ENCODE data around the gene SLC16A2. TPM values are rescaled to one million over a fixed set of nuclear protein-coding genes. Genes with fewer than 3 reads are reported as not detected.
A peak's percentile ranks its signal among the peaks of the same experiment; 100 is the strongest.

SLC16A2 gene
- total and polyA plus RNA-seq, 4 experiments from 2014 or later = 0.07 to 0.35 (median 0.19) TPM; not detected in 1

- no peaks in the 10 kb centered on the region for H3K27me3 ChIP-seq (ENCODE audit: insufficient read depth, low read length)
- CTCF ChIA-PET (ENCODE audit: partially characterized antibody) = no interaction called here
- H3K36me3 Mint-ChIP-seq = peaks cover 0 to 1% of the 10 kb centered on the region in 2 donors
- H3K27ac ChIP-seq (ENCODE audit: low read depth, low read length) = no peak overlapping the region
- intact Hi-C loops (cut with micrococcal nuclease) = no loop called here
- H3K4me1 Mint-ChIP-seq = peaks cover 4 to 19% (median 7%) of the 10 kb centered on the region in 4 donors
- no peaks in the 10 kb centered on the region for H3K9me3 Mint-ChIP-seq
- no peak for DNase-seq
- peaks cover 4 to 5% of the 10 kb centered on the region in 2 donors for H3K27me3 Mint-ChIP-seq
- H3K4me3 ChIP-seq (ENCODE audit: low read length in 2 of 2) = no peak overlapping the region
- no peaks in the 10 kb centered on the region for H3K4me1 ChIP-seq (ENCODE audit: insufficient read depth, low read length)
- no peaks in the 10 kb centered on the region for H3K9me3 ChIP-seq (ENCODE audit: control insufficient read depth in 1 of 2, low read length in 2 of 2)
- H3K27ac Mint-ChIP-seq = no peak overlapping the region
- peak overlapping the region in 2 of 8 donors; percentile 35 to 41 for H3K4me3 Mint-ChIP-seq
- H3K36me3 ChIP-seq (ENCODE audit: insufficient read depth, low read length) = no peaks in the 10 kb centered on the region
- POLR2A ChIA-PET (ENCODE audit: partially characterized antibody) = no interaction called here
Observed at GRCh38 chrX:74423289-74423998, 2.2 kb downstream of the SLC16A2 start.

GRCh38 chrX:74426071-74426470 is 4.8 kb downstream of the SLC16A2 start:
- intact Hi-C loops (cut with micrococcal nuclease) = no loop called here
- CTCF ChIA-PET (ENCODE audit: partially characterized antibody) = no interaction called here

GRCh38 chrX:74426615-74427014 is 5.3 kb downstream of the SLC16A2 start:
- Histone ChIP-seq H3K4me1 (ENCODE audit: insufficient read depth, low read length) (no peaks in the 10 kb centered on the region), H3K27me3 (ENCODE audit: insufficient read depth, low read length) (no peaks in the 10 kb centered on the region), H3K27ac (ENCODE audit: low read depth, low read length) (no peak overlapping the region), H3K36me3 (ENCODE audit: insufficient read depth, low read length) (no peaks in the 10 kb centered on the region), H3K9me3 (ENCODE audit: control insufficient read depth in 1 of 2, low read length in 2 of 2) (no peaks in the 10 kb centered on the region), H3K4me3 (ENCODE audit: low read length in 2 of 2) (no peak overlapping the region)
- Mint-ChIP-seq H3K36me3 (no peaks in the 10 kb centered on the region), H3K9me3 (no peaks in the 10 kb centered on the region), H3K27ac (no peak overlapping the region), H3K4me1 (peaks cover 0 to 6% (median under 1%) of the 10 kb centered on the region in 4 donors), H3K4me3 (no peak overlapping the region), H3K27me3 (no peaks in the 10 kb centered on the region)
- ChIA-PET POLR2A (ENCODE audit: partially characterized antibody) (no interaction called here), CTCF (ENCODE audit: partially characterized antibody) (no interaction called here)
- no peak for DNase-seq
- intact Hi-C loops (cut with micrococcal nuclease) = no loop called here

More at GRCh38 chrX:74426071-74426470, 4.8 kb downstream of the SLC16A2 start:
- POLR2A ChIA-PET (ENCODE audit: partially characterized antibody) = no interaction called here
- Mint-ChIP-seq H3K4me1 (peaks cover 0 to 8% (median under 1%) of the 10 kb centered on the region in 4 donors), H3K27me3 (no peaks in the 10 kb centered on the region), H3K9me3 (no peaks in the 10 kb centered on the region), H3K36me3 (peaks cover 0 to under 1% of the 10 kb centered on the region in 2 donors), H3K27ac (no peak overlapping the region), H3K4me3 (no peak overlapping the region)
- no peaks in the 10 kb centered on the region for H3K9me3 ChIP-seq (ENCODE audit: control insufficient read depth in 1 of 2, low read length in 2 of 2)
- no peak for DNase-seq
- H3K36me3 ChIP-seq (ENCODE audit: insufficient read depth, low read length) = no peaks in the 10 kb centered on the region
- no peaks in the 10 kb centered on the region for H3K27me3 ChIP-seq (ENCODE audit: insufficient read depth, low read length)
- no peaks in the 10 kb centered on the region for H3K4me1 ChIP-seq (ENCODE audit: insufficient read depth, low read length)
- H3K4me3 ChIP-seq (ENCODE audit: low read length in 2 of 2) = no peak overlapping the region
- no peak overlapping the region for H3K27ac ChIP-seq (ENCODE audit: low read depth, low read length)

GRCh38 chrX:74431797-74432196 is 10.5 kb downstream of the SLC16A2 start:
- H3K27ac ChIP-seq (ENCODE audit: low read depth, low read length) = no peak overlapping the region
- Mint-ChIP-seq H3K27ac (peak overlapping the region in 2 of 7 donors; percentile 4 to 29), H3K27me3 (no peaks in the 10 kb centered on the region), H3K9me3 (no peaks in the 10 kb centered on the region), H3K4me3 (no peak overlapping the region), H3K36me3 (no peaks in the 10 kb centered on the region), H3K4me1 (no peaks in the 10 kb centered on the region)
- H3K9me3 ChIP-seq (ENCODE audit: control insufficient read depth in 1 of 2, low read length in 2 of 2) = no peaks in the 10 kb centered on the region
- POLR2A ChIA-PET (ENCODE audit: partially characterized antibody) = no interaction called here
- intact Hi-C loops (cut with micrococcal nuclease) = no loop called here
- no peaks in the 10 kb centered on the region for H3K4me1 ChIP-seq (ENCODE audit: insufficient read depth, low read length)
- H3K36me3 ChIP-seq (ENCODE audit: insufficient read depth, low read length) = no peaks in the 10 kb centered on the region
- CTCF ChIA-PET (ENCODE audit: partially characterized antibody) = interaction anchor here (1.0 kb wide), 1 partner anchor 12 kb away, joined by 3 read pairs; no protein-coding TSS in a partner anchor
- DNase-seq = no peak
- no peak overlapping the region for H3K4me3 ChIP-seq (ENCODE audit: low read length in 2 of 2)
- H3K27me3 ChIP-seq (ENCODE audit: insufficient read depth, low read length) = no peaks in the 10 kb centered on the region

GRCh38 chrX:74434336-74434735 is 13.0 kb downstream of the SLC16A2 start:
- no peak overlapping the region for H3K4me3 ChIP-seq (ENCODE audit: low read length in 2 of 2)
- Mint-ChIP-seq H3K4me1 (no peaks in the 10 kb centered on the region), H3K9me3 (no peaks in the 10 kb centered on the region), H3K27ac (no peak overlapping the region), H3K27me3 (no peaks in the 10 kb centered on the region), H3K36me3 (no peaks in the 10 kb centered on the region), H3K4me3 (no peak overlapping the region)
- H3K27ac ChIP-seq (ENCODE audit: low read depth, low read length) = no peak overlapping the region
- no peaks in the 10 kb centered on the region for H3K4me1 ChIP-seq (ENCODE audit: insufficient read depth, low read length)
- ChIA-PET CTCF (ENCODE audit: partially characterized antibody) (no interaction called here), POLR2A (ENCODE audit: partially characterized antibody) (no interaction called here)
- no peak for DNase-seq
- no peaks in the 10 kb centered on the region for H3K36me3 ChIP-seq (ENCODE audit: insufficient read depth, low read length)
- intact Hi-C loops (cut with micrococcal nuclease) = no loop called here
- H3K27me3 ChIP-seq (ENCODE audit: insufficient read depth, low read length) = no peaks in the 10 kb centered on the region
- H3K9me3 ChIP-seq (ENCODE audit: control insufficient read depth in 1 of 2, low read length in 2 of 2) = no peaks in the 10 kb centered on the region

GRCh38 chrX:74437530-74437929 is 16.2 kb downstream of the SLC16A2 start:
- Histone ChIP-seq H3K27ac (ENCODE audit: low read depth, low read length) (no peak overlapping the region), H3K4me1 (ENCODE audit: insufficient read depth, low read length) (no peaks in the 10 kb centered on the region), H3K4me3 (ENCODE audit: low read length in 2 of 2) (no peak overlapping the region), H3K27me3 (ENCODE audit: insufficient read depth, low read length) (no peaks in the 10 kb centered on the region), H3K36me3 (ENCODE audit: insufficient read depth, low read length) (no peaks in the 10 kb centered on the region), H3K9me3 (ENCODE audit: control insufficient read depth in 1 of 2, low read length in 2 of 2) (no peaks in the 10 kb centered on the region)
- intact Hi-C loops (cut with micrococcal nuclease) = no loop called here
- ChIA-PET CTCF (ENCODE audit: partially characterized antibody) (no interaction called here), POLR2A (ENCODE audit: partially characterized antibody) (no interaction called here)
- Mint-ChIP-seq H3K4me1 (no peaks in the 10 kb centered on the region), H3K9me3 (no peaks in the 10 kb centered on the region), H3K36me3 (no peaks in the 10 kb centered on the region), H3K27ac (no peak overlapping the region), H3K4me3 (no peak overlapping the region), H3K27me3 (no peaks in the 10 kb centered on the region)
- no peak for DNase-seq

- no peaks in the 10 kb centered on the region for H3K27me3 ChIP-seq (ENCODE audit: insufficient read depth, low read length)
- Mint-ChIP-seq H3K27ac (no peak overlapping the region), H3K36me3 (no peaks in the 10 kb centered on the region), H3K27me3 (no peaks in the 10 kb centered on the region), H3K4me3 (no peak overlapping the region), H3K9me3 (no peaks in the 10 kb centered on the region), H3K4me1 (no peaks in the 10 kb centered on the region)
- no peaks in the 10 kb centered on the region for H3K9me3 ChIP-seq (ENCODE audit: control insufficient read depth in 1 of 2, low read length in 2 of 2)
- H3K36me3 ChIP-seq (ENCODE audit: insufficient read depth, low read length) = no peaks in the 10 kb centered on the region
- ChIA-PET POLR2A (ENCODE audit: partially characterized antibody) (no interaction called here), CTCF (ENCODE audit: partially characterized antibody) (no interaction called here)
- no peak overlapping the region for H3K27ac ChIP-seq (ENCODE audit: low read depth, low read length)
- intact Hi-C loops (cut with micrococcal nuclease) = no loop called here
- no peak for DNase-seq
- H3K4me1 ChIP-seq (ENCODE audit: insufficient read depth, low read length) = no peaks in the 10 kb centered on the region
- H3K4me3 ChIP-seq (ENCODE audit: low read length in 2 of 2) = no peak overlapping the region
Observed at GRCh38 chrX:74438764-74439163, 17.5 kb downstream of the SLC16A2 start.
